Ascending aorta (tissue), 2 donors: ENCODE measurements around the gene PDE10A. TPM values are rescaled to one million over a fixed set of nuclear protein-coding genes. Genes with fewer than 3 reads are reported as not detected.

ENCODE experiments used
- DNase-seq, 2 donors: peaks; one replicate each; pipeline ENCODE4 v3.0.0-alpha.2; 2019; ENCODE audit warnings: low spot score in 2 of 2
- H3K27ac ChIP-seq, 2 donors: fragments of 200-600 bp; sonication (generic); one replicate each; pipeline ENCODE4 v1.5.1; 2016 to 2017; ENCODE audit warnings: mild to moderate bottlenecking in 1 of 2
- H3K27me3 ChIP-seq: fragments of 200-600 bp; sonication (generic); one replicate; pipeline ENCODE4 v1.5.1; 2017
- H3K36me3 ChIP-seq, 2 donors: fragments of 200-600 bp; sonication (generic); one replicate each; pipeline ENCODE4 v1.5.1; 2016
- H3K4me1 ChIP-seq, 2 donors: fragments of 200-600 bp; sonication (generic); one replicate each; pipeline ENCODE4 v1.5.1; 2016 to 2017; ENCODE audit warnings: mild to moderate bottlenecking in 1 of 2
- H3K4me3 ChIP-seq, 2 donors: fragments of 200-600 bp; sonication (generic); one replicate each; pipeline ENCODE4 v1.5.1; 2016 to 2017; ENCODE audit warnings: mild to moderate bottlenecking in 1 of 2
- H3K9me3 ChIP-seq, 2 donors: fragments of 200-600 bp; sonication (generic); one replicate each; pipeline ENCODE4 v1.5.1; 2016
- intact Hi-C: fragments of 100-400 bp; cut with DNase I; formaldehyde crosslinking; loops from one replicate; pipeline ENCODE4 v1.15.1; 2023
- total RNA-seq: library from RNA; depleted of rRNA; stranded (reverse); fragments of >200 nt; gene quantifications from one replicate; pipeline ENCODE4 v1.1.0, GENCODE V29; 2016
- TF ChIP-seq, protein P1 (sequence below), 3 experiments: fragments of 200-600 bp in 2 of 3; fragments of 450-650 bp in 1 of 3; sonication (generic) in 2 of 3; IDR thresholded peaks; one replicate each; pipeline ENCODE4 v1.5.1; 2016 to 2019; ENCODE audit warnings: antibody characterized with exemption in 3 of 3, mild to moderate bottlenecking in 1 of 3, moderate library complexity in 1 of 3

PDE10A gene
- total RNA-seq, 1 donor from 2014 or later = 2.0 TPM

DNA sequence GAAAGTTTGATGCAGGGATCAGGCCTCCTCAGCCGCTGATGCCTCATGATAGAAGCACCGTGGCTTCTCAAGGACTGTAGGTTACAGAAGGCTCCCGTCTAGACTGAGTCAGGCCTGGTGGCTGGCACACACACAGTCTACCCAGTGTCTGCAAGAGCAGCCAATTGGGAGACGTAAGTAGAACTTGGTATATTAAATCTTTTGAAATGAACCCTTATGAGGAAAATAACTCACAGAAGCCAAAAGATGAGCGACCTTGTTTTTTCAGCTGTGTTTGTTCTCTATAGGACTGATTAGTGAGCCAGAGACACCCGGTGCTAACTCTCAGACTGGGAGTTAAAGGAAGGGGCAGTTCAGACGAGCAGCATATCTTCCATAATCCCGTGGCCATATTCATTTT lies 5.9 kb upstream of the PDE10A start:
- TF ChIP-seq, protein P1, sequence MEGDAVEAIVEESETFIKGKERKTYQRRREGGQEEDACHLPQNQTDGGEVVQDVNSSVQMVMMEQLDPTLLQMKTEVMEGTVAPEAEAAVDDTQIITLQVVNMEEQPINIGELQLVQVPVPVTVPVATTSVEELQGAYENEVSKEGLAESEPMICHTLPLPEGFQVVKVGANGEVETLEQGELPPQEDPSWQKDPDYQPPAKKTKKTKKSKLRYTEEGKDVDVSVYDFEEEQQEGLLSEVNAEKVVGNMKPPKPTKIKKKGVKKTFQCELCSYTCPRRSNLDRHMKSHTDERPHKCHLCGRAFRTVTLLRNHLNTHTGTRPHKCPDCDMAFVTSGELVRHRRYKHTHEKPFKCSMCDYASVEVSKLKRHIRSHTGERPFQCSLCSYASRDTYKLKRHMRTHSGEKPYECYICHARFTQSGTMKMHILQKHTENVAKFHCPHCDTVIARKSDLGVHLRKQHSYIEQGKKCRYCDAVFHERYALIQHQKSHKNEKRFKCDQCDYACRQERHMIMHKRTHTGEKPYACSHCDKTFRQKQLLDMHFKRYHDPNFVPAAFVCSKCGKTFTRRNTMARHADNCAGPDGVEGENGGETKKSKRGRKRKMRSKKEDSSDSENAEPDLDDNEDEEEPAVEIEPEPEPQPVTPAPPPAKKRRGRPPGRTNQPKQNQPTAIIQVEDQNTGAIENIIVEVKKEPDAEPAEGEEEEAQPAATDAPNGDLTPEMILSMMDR (IDR thresholded peaks at IDR 0.05) = no peak
- Histone ChIP-seq H3K9me3 (no peaks in the 10 kb centered on the region), H3K36me3 (no peaks in the 10 kb centered on the region), H3K27me3 (no peaks in the 10 kb centered on the region), H3K27ac (no peak overlapping the region), H3K4me1 (peaks cover 3 to 6% of the 10 kb centered on the region in 2 donors), H3K4me3 (no peak overlapping the region)
- intact Hi-C loops = no loop called here
- DNase-seq = no peak

DNA sequence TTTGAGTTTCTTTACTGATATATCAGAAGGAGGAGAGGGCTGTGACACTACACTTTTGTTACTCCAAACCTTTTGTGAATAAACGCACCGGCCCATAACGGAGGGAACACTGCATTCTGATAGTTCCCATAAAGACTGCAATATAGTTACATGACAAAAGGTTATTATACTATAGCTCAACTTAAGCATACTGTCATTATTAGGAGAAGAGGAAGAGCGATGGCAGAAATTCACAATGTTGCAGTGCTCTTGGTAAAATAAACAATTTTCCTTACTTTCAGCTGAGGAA lies 2.3 kb upstream of the PDE10A start:
- intact Hi-C loops = no loop called here
- peaks cover 8% of the 10 kb centered on the region for H3K27me3 ChIP-seq
- no peak overlapping the region for H3K27ac ChIP-seq
- peaks cover 23% of the 10 kb centered on the region in 2 donors for H3K4me1 ChIP-seq
- H3K4me3 ChIP-seq = no peak overlapping the region
- H3K36me3 ChIP-seq = no peaks in the 10 kb centered on the region
- no peak for DNase-seq
- H3K9me3 ChIP-seq = no peaks in the 10 kb centered on the region
- TF ChIP-seq, protein P1 (IDR thresholded peaks at IDR 0.05) = no peak

DNA sequence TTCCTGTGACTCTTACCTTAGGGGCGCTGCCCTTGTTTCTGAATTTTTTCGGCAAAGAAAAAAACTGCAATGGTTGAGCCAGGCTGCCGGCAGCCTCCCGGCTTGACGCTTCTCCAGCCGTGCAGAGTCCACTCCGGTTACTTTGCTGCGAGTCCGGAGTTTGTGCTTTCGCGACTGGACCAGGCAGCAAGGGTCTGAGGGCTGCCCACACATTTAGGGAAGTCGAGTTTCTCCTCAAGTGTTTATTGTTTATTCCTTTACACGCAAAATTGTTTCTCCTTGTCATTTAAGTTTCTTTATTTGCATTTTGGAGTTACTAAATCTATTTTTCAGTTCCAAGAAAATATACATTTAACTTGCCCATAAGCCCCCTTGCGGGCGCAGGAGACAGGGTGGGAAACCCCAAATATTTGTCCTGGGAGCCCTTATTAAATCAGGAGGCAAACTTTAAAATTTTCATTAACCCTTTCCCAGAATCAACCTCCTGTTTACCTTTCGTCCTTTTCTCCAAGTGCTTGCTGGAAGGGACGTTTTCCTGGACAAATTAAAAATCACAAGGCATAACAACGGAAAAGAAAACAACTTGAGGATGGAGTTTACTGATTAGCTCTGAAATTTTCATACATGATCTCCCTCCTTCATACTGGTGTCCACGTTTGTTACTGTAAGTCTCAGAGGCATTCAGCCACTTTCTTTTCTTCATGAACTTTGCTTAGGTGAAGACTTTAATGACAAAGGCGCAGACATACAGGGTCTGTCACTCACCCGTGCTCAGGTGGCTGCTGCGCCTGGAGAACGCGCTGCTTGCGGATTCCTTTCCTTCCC lies 1.7 kb upstream of the PDE10A start:
- peak overlapping the region in 1 of 2 donors; percentile 87 for H3K4me3 ChIP-seq
- H3K27me3 ChIP-seq = peaks cover 9% of the 10 kb centered on the region
- peaks cover 23% of the 10 kb centered on the region in 2 donors for H3K4me1 ChIP-seq
- H3K9me3 ChIP-seq = no peaks in the 10 kb centered on the region
- no peaks in the 10 kb centered on the region for H3K36me3 ChIP-seq
- H3K27ac ChIP-seq = no peak overlapping the region
- intact Hi-C loops = loop anchor here (5.0 kb wide), 1 partner anchor 53 kb away; no protein-coding TSS in a partner anchor
- no peak for DNase-seq
- TF ChIP-seq, protein P1 (IDR thresholded peaks at IDR 0.05) = no peak

DNA sequence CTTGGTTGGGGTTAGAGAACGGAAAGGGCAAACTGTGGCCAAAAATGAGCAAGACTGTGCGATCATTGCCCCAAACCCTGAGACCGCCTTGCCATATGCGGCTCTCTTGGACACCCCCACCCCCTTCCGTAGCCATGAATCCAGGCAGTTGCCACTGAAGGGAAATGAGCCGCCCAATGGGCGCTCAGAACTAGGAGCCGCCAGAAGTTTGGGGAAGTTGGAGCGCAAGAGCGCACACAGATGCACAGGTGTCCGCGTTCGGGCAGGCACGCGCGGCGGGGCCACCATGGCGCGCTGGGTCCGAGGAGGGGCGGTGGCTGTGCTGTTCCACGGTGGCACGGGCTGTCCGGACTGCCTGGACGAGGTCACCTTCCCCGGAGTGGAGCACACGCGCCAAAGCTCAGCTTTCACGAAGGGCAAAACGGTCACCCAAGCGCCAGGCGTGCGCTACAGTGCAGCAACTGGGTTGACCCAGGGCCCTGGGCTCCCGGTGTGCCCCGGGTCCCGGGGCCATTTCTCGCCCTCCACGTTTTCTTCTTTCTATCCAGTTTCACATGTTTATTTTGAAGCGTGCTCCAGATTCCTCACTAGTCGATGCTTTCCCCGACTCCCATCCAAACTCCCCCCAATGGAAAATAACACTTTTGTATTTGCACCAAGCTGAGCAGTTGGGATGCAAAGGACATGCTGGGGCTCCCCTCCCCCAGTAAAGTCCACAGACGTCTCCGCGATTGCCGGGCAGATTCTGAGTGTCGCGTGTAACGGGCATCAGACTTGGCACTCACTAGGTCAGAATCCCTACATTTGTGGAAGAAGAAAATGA lies 906 bp upstream of the PDE10A start:
- TF ChIP-seq, protein P1 (IDR thresholded peaks at IDR 0.05) = no peak
- Histone ChIP-seq H3K27ac (no peak overlapping the region), H3K27me3 (peaks cover 9% of the 10 kb centered on the region), H3K4me3 (peak overlapping the region; percentile 69 to 87), H3K36me3 (no peaks in the 10 kb centered on the region), H3K4me1 (peaks cover 23% of the 10 kb centered on the region in 2 donors), H3K9me3 (no peaks in the 10 kb centered on the region)
- DNase-seq = no peak
- intact Hi-C loops = loop anchor here (5.0 kb wide), 1 partner anchor 53 kb away; no protein-coding TSS in a partner anchor

DNA sequence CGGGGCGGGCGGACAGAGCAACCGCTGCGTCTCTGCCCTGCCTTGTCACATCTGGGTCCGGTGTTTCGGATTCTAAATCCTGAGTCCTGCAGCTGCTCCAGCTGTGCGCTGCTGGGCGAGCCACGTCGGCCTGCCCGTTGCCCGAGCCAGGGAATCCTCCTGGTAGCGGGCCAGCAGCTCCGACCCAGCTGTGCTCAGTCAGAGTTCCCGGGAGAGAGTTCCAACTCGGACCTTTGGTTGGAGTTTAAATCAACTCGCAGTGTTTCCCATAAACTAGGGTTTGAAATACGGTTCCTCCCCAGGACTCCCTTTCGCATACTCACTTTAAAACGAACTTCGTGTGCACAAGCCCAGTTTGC lies 315 bp upstream of the PDE10A start:
- Histone ChIP-seq H3K9me3 (no peaks in the 10 kb centered on the region), H3K36me3 (no peaks in the 10 kb centered on the region), H3K4me3 (peak overlapping the region; percentile 69 to 87), H3K27me3 (peaks cover 9% of the 10 kb centered on the region), H3K27ac (peak overlapping the region in 1 of 2 donors; percentile 39), H3K4me1 (peaks cover 23% of the 10 kb centered on the region in 2 donors)
- intact Hi-C loops = loop anchor here (5.0 kb wide), 1 partner anchor 54 kb away; no protein-coding TSS in a partner anchor
- TF ChIP-seq, protein P1 (IDR thresholded peaks at IDR 0.05) = no peak
- no peak for DNase-seq
